Esophagus muscularis mucosa (tissue), 4 donors: Measurements from ENCODE around the gene MYLK.

ENCODE experiments used
- EP300 ChIP-seq: sonication (generic); formaldehyde crosslinking; IDR thresholded peaks from one replicate; pipeline ENCODE4 v1.6.1; 2017; ENCODE audit warnings: antibody characterized with exemption
- POLR2A ChIP-seq: fragments of 450-650 bp; IDR thresholded peaks from one replicate; pipeline ENCODE4 v1.6.1; 2017; ENCODE audit warnings: antibody characterized with exemption, moderate library complexity, mild to moderate bottlenecking, low read depth
- POLR2AphosphoS5 ChIP-seq, 2 donors: sonication (generic); formaldehyde crosslinking; IDR thresholded peaks; one replicate each; pipeline ENCODE4 v1.6.1; 2017; ENCODE audit warnings: antibody characterized with exemption in 2 of 2
- TF ChIP-seq, protein P1 (sequence below), 3 experiments: fragments of 200-600 bp in 2 of 3; fragments of 450-650 bp in 1 of 3; sonication (generic) in 2 of 3; IDR thresholded peaks; one replicate each; pipeline ENCODE4 v1.5.1; 2017 to 2019; ENCODE audit warnings: antibody characterized with exemption in 3 of 3, mild to moderate bottlenecking in 2 of 3, moderate library complexity in 1 of 3

DNA sequence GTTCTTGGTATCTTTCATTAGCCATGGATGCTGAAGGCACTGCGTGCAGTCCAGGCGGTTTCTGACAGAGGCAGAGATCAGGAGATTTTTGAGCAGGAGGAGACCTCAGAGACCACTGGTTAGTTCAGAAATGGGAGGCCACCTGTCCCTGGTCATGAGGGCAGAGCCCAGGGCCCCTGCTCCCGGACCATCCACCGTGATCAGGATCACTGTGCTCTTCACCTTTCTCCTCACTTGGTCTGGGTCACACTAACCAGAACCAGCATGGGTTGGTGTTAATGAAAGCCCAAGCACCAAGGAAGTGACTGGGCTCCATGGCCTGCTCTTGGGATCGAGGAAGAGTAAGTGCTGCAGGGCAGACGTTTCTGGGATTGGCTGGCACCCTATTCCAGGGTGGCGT lies 257.3 kb downstream of the MYLK start:
- TF ChIP-seq, protein P1, sequence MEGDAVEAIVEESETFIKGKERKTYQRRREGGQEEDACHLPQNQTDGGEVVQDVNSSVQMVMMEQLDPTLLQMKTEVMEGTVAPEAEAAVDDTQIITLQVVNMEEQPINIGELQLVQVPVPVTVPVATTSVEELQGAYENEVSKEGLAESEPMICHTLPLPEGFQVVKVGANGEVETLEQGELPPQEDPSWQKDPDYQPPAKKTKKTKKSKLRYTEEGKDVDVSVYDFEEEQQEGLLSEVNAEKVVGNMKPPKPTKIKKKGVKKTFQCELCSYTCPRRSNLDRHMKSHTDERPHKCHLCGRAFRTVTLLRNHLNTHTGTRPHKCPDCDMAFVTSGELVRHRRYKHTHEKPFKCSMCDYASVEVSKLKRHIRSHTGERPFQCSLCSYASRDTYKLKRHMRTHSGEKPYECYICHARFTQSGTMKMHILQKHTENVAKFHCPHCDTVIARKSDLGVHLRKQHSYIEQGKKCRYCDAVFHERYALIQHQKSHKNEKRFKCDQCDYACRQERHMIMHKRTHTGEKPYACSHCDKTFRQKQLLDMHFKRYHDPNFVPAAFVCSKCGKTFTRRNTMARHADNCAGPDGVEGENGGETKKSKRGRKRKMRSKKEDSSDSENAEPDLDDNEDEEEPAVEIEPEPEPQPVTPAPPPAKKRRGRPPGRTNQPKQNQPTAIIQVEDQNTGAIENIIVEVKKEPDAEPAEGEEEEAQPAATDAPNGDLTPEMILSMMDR (IDR thresholded peaks at IDR 0.05): no peak
- TF ChIP-seq EP300 (no peak), POLR2AphosphoS5 (IDR thresholded peaks at IDR 0.05) (no peak), POLR2A (no peak)
